GM21447 (cell line): ENCODE measurements around the gene SBF2.

Source experiments
- ATAC-seq: cut with Tn5 transposase; IDR thresholded peaks from one replicate; pipeline ENCODE4 v1.9.1; 2021; ENCODE audit not compliant: unreplicated experiment

The SBF2 gene

DNA sequence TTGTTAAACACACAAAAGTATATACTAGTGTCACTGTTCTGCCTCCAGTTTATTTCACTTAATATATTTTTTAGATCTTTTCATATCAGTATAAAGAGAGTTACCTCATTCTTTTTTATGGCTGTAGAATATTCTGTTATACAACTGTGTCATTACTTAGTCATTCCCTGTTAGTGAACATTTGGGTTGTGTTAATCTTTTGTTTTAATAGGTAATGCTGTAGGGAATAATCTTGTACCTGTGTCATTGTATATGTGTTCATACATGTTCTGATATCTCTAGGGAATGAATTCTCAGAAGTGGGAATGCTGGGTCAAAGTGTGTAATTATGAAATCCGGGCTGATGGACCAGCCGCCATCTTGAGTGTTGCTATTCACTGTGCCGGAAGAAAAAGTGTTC, 558.8 kb downstream of the SBF2 start:
- ATAC-seq = no peak

DNA sequence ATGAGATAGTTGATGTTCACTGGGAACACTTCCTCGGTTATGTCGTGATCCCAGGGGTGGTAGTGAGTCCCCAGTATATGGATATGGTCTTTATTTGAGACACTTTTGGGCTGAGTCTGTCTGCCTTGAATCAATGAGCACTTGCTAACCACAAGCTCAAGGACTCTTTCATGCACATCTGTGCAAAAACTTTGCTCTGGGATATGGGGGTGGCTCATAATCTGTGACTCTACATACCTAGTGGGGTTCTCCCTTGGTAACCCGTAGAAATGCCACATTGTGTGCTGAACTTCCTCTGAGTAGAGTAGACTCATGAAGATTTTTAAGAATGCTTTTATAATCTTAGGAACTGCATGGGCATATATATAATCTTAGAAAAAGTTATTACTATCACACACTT, 560.8 kb downstream of the SBF2 start:
- no peak for ATAC-seq

DNA sequence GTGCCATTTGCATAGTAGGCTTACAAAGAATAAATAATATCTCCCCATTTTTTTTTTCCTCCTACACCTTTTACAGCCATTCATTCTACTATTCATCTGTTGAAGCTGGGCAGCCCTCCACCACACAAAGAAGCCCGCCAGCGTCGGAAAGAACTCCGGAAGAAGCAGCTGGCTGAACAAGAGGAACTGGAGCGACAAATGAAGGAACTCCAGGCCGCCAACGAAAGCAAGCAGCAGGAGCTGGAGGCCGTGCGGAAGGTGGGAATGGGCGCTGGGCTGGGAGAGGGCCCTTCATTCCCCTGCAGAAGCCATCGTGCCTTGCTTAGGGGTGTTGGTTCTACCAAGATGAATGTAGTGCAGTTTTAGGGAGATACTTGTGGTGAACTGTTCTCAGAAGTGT, 561.6 kb downstream of the SBF2 start:
- no peak for ATAC-seq

DNA sequence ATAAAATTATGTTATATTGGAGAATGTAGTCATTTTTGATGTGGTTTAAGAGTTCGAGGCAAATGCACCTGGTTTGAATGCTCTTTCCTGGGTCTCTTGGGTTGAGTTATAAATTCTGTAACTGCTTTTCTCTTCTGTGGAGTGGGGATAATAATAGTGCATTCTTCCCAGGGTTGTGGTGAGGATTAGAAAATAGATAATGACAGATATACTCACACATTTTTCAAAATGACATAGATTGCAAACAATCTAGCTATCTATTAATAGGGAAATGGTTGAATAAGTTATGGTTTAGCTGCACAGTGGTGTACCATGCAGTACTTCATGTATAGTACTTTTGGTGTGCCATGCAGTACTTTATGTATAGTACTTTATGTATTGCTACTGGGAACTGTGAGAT, 562.8 kb downstream of the SBF2 start:
- no peak for ATAC-seq
